HG03575 (cell line): ENCODE measurements around the gene PDILT.
"Not testable (repeated sequence)": the region's sequence is repeated elsewhere in the genome, so short reads cannot be mapped to it uniquely, and the experiment has no call there.

ENCODE experiments used
- ATAC-seq: cut with Tn5 transposase; IDR thresholded peaks from one replicate; pipeline ENCODE4 v1.9.1; 2021; ENCODE audit not compliant: unreplicated experiment, insufficient number of reproducible peaks, low FRiP score; ENCODE audit errors: extremely low read depth

Gene PDILT

DNA sequence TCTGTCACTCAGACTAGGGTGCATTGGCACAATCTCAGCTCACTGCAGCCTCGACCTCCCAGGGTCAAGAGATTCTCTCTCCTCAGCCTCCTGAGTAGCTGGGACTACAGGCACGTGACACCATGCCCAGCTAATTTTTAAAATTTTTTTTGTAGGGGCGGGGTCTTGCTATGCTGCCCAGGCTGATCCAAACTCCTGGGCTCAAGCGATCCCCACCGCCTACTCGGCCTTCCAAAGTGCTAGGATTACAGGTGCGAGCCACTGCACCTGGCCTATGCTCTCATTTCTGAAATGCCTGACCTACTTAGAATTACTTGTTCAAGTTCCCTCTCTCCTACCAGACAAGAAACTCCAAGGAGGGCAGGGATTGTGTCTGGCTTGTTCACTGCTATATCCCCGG is 72.1 kb downstream of the PDILT start:
- no peak for ATAC-seq

DNA sequence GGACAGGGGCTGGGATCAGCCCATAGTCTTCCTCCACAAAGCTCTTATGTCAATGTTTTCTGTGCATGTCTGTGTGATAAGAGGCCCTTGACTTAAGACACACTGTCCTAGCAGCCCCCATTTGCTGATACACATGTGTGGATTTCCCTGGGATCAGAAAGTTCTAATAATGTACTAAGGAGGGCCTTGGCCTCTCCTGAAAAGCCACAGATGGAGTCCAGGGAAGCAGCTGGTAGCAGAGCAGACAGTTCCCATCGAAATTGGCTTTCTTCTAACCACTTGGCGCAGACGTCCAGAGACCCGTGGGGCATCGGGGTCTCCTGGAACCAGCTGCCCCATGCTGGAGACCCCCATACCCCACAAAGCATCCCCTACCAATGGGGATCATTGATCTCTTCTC is 72.9 kb downstream of the PDILT start:
- no peak for ATAC-seq

DNA sequence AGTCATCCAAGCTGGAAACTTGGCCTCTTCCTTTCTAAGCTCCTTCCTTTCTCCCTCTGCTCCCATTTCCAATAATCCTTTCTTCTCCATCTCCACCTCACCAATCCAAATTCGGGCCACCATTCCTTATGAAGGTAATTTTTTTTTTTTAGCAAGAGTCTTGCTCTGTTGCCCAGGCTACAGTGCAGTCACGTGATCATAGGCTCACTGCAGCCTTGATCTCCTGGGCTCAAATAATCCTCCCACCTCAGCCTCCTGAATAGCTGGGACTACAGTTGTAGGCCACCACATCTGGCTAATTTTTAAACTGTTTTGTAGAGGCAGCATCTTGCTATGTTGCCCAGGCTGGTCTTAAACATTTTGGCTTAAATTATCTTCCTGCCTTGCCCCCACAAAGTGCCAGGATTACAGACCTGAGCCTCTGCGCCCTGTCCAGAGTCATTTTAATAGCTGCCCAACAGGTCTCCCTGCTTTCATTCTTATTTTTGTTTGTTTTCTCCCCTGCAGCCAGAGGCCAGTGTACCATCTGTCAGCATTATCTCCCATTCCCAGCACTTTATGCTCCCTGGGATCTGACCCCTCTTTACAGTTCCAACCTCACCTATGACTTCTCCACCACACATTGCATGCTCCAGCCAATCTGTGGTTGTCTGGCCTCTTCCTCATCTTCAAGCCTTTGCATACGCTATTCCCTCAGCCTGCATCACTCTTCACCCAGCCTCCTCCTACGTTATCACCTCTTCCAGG is 75.0 kb downstream of the PDILT start:
- no peak for ATAC-seq

DNA sequence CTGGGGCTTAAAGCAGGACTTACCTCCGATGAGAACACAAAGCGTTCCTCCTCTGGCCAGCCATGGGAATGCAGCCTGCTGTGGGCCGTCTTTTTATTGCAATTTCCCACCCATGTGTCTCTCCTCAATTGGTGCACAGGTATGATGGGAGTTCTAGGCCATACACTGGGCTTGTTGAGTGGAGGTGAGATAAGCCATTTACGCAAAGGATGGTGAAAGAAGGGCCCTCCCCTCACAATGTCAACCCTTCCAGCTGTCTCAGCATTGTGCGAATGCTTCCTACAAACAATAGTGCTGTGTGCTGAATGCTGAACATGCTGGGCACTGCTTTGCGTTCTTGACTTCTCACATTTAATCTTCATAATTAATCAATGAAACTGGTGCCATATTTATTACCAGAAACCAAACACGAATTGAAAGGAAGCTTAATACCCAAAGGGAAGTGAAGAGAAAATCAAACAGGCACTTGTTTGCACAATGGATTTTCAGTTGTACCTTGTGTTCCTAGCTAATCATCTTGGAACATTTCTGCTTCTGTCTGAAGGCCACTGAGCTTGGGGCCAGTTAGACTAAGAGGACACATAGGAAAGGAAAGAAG is 77.0 kb downstream of the PDILT start, which contains the start of gene GP2:
Gene GP2, minus strand, starts transcription at position 70 of the 598 bp plus-strand sequence. CDS start 1,082 bp downstream, outside the sequence.
- ATAC-seq: no peak

DNA sequence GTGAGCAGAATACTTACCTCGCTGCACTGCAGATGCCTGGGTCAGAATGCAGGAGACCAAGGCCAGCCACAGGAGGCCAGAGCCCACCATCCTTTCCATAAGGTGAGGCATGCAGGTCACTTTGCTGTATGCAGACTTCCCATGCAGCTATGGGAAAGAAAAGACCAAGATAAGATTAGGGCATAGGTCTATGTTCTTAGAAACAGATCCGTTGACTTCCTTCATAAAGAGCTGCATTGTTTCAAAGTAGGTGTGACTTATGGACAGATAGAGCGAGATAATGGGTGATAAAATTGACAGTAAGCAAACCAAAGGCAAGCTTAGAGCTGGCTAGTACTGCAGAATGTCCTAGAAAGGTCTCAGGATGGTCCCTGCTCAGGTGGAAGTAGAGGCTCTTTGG is 78.2 kb downstream of the PDILT start:
- no peak for ATAC-seq

DNA sequence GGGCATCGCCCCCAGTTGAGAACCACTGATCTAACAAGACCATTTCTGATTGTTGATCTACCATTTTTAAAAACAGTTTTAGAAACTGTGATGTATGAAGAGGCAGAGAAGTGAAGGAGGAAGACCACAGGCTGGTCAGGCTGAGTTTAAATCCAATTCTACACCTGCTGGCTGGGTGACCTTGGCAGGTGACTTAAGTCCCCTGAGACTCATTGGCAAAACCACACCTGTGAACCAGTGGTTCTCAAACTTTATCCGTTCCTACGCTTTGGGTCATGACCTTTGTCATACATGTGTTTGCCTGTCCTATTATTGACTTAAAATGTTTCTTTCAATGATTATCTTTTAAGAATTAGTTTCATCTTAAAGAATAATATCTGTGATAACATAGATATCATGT is 79.5 kb downstream of the PDILT start:
- no peak for ATAC-seq

DNA sequence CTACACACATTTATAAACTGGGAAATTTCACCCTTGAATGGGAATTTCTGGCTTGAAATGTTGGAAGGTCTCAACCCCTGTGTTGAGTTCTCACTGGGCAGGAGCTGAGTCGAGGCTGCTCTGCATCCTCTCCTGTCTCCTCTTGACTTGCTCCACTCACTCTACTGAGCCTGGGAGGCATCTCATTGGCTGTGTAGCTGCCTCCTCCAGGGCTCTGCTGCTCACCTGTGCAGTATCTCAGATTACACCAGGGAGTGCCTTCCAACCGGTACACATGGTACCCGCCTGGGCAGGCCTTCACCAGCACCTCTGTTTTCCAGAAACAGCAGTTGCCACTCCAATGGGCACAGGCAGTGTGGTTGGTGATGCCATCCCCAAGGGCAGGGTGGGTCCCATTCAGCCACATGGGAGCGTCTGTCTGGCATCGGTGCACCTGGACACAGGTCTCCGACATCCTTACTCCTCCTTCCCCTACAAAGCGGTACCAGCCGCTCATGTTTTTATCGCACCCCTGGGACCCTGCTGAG is 80.9 kb downstream of the PDILT start:
- no peak for ATAC-seq

DNA sequence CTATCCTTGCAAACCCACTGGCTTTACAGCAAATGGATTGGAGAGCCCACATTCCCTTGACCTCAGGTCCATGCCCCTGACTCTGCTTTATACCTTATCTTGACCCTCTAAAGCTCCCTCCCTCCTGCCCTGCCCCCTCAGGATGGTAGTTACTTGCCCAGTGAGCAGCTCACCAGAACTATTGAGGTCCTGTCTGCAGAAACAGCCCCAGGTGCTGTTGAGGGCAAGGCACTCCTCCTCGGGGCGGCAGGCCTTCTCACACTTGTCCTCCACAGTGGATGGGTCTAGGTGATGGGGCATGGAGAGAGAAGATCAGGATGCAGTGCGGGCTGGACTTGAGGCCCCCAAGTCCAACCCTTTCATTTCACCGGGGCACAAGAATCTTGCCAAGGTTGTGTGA is 81.8 kb downstream of the PDILT start:
- ATAC-seq: no peak

DNA sequence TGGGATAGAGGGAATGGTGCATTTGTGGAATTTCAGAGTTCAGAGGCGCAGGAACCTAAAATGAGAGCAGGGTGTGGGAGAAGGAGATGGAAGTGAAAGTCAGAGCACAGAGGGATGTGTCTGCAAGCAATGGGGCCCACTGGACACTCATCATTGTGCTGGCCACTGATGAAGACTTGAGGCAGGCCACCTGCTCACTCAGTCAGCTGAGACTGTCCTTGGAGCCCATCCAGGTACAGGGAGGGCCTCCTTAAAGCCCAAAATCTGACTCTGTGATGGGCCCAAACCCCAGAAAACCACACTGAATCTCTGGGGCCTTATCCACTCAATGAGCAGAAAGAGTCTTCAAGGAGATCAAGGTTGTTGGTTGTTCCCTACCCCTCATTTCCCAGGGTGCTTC is 82.9 kb downstream of the PDILT start:
- ATAC-seq: no peak

DNA sequence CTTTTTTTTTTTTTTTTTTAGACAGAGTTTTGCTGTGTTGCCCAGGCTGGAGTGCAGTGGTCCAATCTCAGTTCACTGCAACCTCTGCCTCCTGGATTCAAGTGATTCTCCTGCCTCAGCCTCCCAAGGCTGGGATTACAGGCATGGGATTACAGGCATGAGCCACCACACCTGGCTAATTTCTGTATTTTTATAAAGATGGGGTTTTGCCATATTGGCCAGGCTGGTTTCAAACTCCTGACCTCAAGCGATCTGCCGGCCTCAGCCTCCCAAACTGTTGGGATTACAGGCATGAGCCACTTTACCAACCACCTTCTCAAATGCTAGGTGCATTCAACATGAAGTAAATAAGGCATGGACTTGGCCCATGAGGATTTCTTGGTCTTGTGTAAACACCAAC is 83.5 kb downstream of the PDILT start:
- not testable (repeated sequence) for ATAC-seq

DNA sequence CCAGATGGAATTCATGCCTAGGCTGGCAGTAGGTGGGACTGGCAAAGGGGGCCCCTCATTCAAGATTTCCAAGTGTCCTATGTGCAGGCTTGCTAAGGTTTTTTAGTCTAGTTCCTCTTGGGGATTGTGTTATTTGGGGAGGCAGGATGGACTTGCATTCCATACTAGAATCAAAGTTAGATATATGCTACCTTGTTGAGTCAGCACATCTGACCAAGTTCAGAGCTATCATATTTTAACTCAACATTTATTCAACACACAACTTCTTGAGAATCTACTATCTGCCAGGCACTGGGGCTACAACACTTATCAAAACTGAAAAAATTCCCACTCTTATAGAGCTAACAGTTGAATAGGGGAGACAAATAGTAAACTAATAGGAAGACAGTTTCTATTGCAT is 83.9 kb downstream of the PDILT start:
- no peak for ATAC-seq

DNA sequence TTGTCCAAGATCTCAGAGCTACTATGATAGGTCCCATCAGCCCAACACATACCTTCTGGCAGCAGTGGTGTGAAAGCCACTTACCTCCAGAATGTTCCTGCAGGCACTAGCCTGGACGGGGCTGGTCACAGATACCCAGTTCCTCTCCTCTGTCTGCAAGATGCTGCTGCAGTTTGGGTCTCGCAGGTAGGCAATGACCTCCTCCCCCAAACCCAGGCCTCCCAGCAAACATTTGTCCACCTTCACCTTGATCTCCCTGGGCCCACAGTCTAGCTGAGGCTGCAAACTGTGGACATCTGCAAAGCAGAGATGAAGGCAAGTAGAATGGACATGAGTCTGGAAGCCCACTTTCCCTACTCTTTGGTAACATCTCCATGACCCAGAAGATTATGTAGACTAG is 84.4 kb downstream of the PDILT start:
- ATAC-seq: no peak

DNA sequence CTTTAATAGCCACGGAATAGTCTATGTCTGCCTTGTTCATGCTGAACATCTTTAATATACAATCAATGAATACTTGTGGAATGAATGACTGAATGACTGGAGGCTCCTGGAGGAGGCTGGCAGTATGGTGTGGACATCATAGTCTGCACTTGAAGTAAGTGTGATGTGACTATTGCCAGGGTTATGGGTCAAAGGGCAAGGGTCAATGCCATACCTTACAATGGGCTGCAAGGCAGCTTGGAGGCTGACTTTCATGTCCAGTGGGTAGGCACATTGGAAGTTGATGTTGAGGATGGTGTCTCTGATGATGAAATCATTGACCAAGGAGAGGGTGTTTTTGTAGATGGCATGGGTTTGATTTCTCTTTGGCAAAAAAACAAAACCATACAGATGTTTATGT is 85.1 kb downstream of the PDILT start:
- ATAC-seq: no peak

DNA sequence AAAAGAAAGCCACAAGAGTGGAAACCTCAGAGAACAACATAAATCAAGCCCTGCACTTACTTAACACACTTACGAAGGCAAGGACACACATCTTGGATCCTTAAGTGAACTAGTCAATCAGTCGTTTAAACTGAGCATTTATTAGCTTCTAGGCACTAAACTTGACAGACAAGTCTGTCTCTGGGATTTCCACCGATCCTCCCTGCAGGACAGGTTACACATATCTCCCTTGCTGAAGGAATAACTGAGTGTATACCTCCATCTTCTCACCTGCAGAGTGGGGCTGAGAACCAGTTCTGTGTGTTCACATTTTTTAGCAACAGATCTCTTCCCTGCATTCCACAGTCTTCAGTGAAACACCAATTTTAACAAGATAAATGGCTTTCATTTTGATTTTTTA is 86.1 kb downstream of the PDILT start:
- no peak for ATAC-seq

DNA sequence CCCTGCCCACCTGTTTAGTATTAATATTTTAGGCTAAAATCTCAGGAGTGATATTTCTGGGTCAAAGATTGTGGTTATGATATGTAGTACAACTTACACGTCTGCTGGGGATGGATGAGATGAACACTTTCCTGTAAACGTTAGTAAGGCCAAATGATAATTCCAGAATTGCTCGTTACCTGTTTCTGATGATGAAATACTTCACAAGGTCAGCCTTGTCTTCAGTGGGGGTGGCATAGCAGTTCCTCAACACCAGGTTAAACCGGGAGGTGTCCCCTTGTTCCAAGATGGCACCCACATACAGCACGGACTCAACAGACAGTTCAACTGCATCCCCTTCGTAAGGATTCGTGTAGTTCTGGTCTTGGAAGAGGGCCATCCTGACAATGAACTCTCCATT is 86.5 kb downstream of the PDILT start:
- no peak for ATAC-seq

DNA sequence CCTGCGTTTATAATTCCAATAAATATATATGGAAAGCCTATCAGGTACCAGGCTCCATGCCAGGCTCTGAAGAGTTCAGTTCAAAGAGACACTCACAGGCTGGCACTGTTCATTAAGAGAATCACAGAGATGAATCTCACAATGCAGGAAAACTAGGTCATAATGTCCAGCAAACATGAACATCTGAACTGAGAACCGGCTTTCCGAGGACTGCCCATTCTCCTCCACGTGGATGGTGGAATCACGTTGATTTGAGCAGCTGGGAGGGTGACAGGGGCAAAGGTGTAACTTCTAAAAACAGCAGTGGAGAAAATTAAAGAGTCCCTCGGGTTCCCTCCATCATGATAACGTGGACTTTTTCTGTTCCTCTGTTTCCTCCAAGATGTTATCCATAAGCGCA is 87.4 kb downstream of the PDILT start:
- ATAC-seq: no peak

DNA sequence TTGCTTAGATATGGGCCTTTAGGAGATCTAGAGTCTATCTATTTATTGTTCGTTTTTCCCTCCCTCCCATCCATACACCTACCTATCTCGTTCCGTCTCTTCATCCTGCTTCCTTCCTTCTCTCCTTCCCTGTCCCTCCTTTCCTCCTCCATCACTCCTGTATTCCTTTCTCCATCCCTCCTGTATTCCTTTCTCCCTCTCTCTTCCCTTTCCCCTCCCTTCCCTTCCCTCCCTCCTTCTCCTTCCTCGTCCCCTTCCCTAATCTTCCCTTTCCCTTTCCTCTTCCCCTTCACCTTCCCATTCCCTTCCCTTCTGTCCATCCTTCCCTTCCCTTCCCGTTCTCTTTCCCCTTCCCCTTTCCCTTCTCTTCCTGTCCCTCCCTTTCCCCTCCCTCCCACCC is 87.8 kb downstream of the PDILT start:
- ATAC-seq: no peak

DNA sequence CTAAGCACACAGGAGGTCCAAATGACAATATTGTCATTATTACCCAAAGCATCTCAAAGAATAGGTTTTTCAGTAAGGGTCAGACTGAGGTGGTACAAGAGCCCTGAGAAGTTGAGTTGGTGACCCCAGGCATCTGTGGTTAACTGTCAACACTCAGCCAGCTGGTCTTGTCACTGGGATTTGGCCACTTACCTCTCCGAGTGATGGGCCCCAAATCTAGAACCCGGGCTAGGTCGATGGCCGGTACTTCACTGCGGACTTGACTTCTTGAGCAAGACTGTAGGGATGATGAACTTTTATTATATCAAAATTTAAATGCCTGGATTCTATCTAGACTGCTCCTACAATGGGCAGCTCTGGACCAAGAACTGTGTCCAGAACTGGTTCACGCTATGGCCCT is 88.8 kb downstream of the PDILT start:
- ATAC-seq: no peak

DNA sequence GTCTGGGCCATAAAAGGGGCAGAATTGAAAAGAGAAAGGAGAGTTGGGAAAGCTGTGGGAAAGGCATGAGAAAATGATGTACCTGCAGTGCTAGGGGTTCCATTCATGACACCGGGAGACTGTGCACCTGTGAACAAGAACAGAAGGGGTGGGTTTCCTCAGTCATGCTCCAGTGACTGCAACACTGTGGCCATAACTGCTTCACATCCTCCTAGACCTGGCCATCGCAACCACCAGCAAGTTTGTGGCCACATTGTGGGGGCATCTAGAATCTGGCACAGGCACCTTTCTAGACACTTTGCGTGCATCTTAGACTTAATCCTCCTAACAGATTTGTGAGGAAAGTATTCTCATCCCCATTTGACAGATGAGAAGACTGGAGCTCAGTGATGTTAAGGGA is 90.0 kb downstream of the PDILT start:
- no peak for ATAC-seq

DNA sequence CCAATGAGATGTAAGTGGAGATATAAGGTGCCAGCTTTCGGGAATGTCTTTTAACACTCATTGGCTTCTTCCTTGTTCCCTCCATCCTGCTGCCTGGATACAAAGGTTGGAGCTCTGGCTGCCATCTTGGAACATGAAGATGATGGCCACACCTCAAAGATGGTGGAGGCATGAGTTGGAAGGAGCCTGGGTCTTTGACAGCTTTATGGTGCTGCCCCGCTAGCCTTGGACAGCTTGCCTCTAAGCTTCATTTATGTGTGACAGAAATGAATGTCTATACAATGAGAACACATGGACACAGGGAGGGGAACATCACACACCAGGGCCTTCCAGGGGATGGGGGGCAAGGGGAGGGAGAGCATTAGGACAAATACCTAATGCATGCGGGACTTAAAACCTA is 90.8 kb downstream of the PDILT start:
- no peak for ATAC-seq
